Measurements from ENCODE around the gene SUN3. TPM values are rescaled to one million over a fixed set of nuclear protein-coding genes. Genes with fewer than 3 reads are reported as not detected.

The SUN3 gene
- total RNA-seq, 1 experiment from 2014 or later, result 0.49 TPM

DNA sequence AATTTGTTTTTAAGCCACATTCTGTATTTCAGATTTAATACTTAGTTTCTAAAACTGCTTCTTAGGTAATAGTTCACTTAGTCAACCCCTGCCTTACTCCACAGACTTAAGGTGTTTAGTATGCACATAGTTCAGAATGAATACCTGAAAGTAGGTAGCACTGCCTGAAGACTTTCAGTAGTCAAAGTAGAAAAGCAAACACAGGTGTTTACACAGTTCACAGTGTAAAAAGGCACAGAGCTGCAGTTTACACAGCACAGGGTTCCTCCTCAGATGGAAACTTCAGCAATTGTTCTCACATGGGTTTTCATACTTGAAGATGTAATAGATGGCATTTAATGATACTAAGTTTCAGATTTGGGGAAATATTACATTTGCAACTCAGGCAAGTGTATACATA, 77.5 kb downstream of the SUN3 start:
- intact Hi-C loops (cut with micrococcal nuclease; ENCODE audit: unreplicated experiment), result no loop called here
- CTCF ChIA-PET, result interaction anchor here (0.8 kb wide), 1 partner anchor 49 kb away, joined by 7 read pairs; no protein-coding TSS in a partner anchor
- no peaks in the 10 kb centered on the region for H3K9me3 ChIP-seq (ENCODE audit: control insufficient read depth, insufficient read depth, low read depth, low read length)
- TF ChIP-seq SIN3A (IDR thresholded peaks at IDR 0.05; ENCODE audit: borderline replicate concordance, insufficient read depth, low read depth, low read length), result no peak
- TF ChIP-seq POLR2AphosphoS5 (IDR thresholded peaks at IDR 0.05; ENCODE audit: low read depth, low read length), result no peak
- TF ChIP-seq, protein P1, sequence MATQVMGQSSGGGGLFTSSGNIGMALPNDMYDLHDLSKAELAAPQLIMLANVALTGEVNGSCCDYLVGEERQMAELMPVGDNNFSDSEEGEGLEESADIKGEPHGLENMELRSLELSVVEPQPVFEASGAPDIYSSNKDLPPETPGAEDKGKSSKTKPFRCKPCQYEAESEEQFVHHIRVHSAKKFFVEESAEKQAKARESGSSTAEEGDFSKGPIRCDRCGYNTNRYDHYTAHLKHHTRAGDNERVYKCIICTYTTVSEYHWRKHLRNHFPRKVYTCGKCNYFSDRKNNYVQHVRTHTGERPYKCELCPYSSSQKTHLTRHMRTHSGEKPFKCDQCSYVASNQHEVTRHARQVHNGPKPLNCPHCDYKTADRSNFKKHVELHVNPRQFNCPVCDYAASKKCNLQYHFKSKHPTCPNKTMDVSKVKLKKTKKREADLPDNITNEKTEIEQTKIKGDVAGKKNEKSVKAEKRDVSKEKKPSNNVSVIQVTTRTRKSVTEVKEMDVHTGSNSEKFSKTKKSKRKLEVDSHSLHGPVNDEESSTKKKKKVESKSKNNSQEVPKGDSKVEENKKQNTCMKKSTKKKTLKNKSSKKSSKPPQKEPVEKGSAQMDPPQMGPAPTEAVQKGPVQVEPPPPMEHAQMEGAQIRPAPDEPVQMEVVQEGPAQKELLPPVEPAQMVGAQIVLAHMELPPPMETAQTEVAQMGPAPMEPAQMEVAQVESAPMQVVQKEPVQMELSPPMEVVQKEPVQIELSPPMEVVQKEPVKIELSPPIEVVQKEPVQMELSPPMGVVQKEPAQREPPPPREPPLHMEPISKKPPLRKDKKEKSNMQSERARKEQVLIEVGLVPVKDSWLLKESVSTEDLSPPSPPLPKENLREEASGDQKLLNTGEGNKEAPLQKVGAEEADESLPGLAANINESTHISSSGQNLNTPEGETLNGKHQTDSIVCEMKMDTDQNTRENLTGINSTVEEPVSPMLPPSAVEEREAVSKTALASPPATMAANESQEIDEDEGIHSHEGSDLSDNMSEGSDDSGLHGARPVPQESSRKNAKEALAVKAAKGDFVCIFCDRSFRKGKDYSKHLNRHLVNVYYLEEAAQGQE (IDR thresholded peaks at IDR 0.05; ENCODE audit: insufficient read depth in 1 of 2, low read depth in 2 of 2, low read length in 1 of 2), result no peak
- no peak for TF ChIP-seq TCF7L2 (IDR thresholded peaks at IDR 0.05; ENCODE audit: low read depth, low read length)
- no peak for DNase-seq (ENCODE audit: low read depth, low spot score)
- in situ Hi-C loops (cut with HindIII; ENCODE audit: low pct_unique_long_range_greater_than_20kb, low sequenced_read_pairs), result no loop called here
- H3K27me3 ChIP-seq (ENCODE audit: control insufficient read depth, insufficient read depth, low read length), result no peaks in the 10 kb centered on the region
- peaks cover 9% of the 10 kb centered on the region for H3K36me3 ChIP-seq (ENCODE audit: control insufficient read depth, insufficient read depth, low read length)
- peak overlapping the region; percentile 37 for H3K27ac ChIP-seq (ENCODE audit: low read length)
- no peak overlapping the region for H3K4me3 ChIP-seq (ENCODE audit: low read depth in 2 of 2, low read length in 2 of 2)
- no TSS peak for BruUV-seq (replicated peaks)
- POLR2A ChIA-PET, result interaction anchor here (0.6 kb wide), 1 partner anchor 13 kb away, joined by 3 read pairs; no protein-coding TSS in a partner anchor
- no peak for ATAC-seq
- peaks cover 12% of the 10 kb centered on the region for H3K4me1 ChIP-seq (ENCODE audit: control insufficient read depth, insufficient read depth, low read length)

DNA sequence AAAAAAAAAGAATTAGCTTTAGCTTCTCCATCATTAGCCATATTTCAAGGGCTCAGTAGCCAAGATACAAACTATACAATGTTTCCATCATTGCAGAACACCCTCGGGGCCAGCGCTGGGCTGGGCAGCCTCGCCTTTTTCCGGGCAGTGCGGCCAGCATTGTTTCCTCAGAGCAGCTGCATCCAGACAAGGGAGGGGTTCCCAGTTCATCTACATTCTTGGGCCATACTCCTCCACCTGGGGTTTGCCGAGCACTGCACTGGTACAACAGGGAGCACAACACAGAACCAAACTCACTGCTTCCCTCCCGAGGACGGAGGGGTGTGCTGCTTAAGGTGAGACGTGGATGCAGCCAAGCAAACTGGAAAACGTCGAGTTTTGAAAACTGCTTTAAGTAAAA, 78.2 kb downstream of the SUN3 start:
- intact Hi-C loops (cut with micrococcal nuclease; ENCODE audit: unreplicated experiment), result no loop called here
- in situ Hi-C loops (cut with HindIII; ENCODE audit: low pct_unique_long_range_greater_than_20kb, low sequenced_read_pairs), result no loop called here

More for the DNA sequence above, 78.2 kb downstream of the SUN3 start:
- ChIA-PET POLR2A (no interaction called here), CTCF (interaction anchor here (0.6 kb wide), 1 partner anchor 379 kb away, joined by 3 read pairs; no protein-coding TSS in a partner anchor)
- TF ChIP-seq, protein P1 (IDR thresholded peaks at IDR 0.05; ENCODE audit: insufficient read depth in 1 of 2, low read depth in 2 of 2, low read length in 1 of 2), result no peak
- TF ChIP-seq TCF7L2 (IDR thresholded peaks at IDR 0.05; ENCODE audit: low read depth, low read length), result no peak
- no peak for TF ChIP-seq SIN3A (IDR thresholded peaks at IDR 0.05; ENCODE audit: borderline replicate concordance, insufficient read depth, low read depth, low read length)
- no peak for DNase-seq (ENCODE audit: low read depth, low spot score)
- 0 out of 2 replicates have a peak, but pooled peaks have one; percentile 19 for ATAC-seq
- Histone ChIP-seq H3K4me1 (ENCODE audit: control insufficient read depth, insufficient read depth, low read length) (peaks cover 12% of the 10 kb centered on the region), H3K27me3 (ENCODE audit: control insufficient read depth, insufficient read depth, low read length) (no peaks in the 10 kb centered on the region), H3K4me3 (ENCODE audit: low read depth in 2 of 2, low read length in 2 of 2) (no peak overlapping the region), H3K9me3 (ENCODE audit: control insufficient read depth, insufficient read depth, low read depth, low read length) (no peaks in the 10 kb centered on the region), H3K27ac (ENCODE audit: low read length) (no peak overlapping the region), H3K36me3 (ENCODE audit: control insufficient read depth, insufficient read depth, low read length) (peaks cover 9% of the 10 kb centered on the region)
- BruUV-seq (replicated peaks), result no TSS peak
